Measurements from ENCODE around the gene PGAM1. TPM values are rescaled to one million over a fixed set of nuclear protein-coding genes. Genes with fewer than 3 reads are reported as not detected.
A peak's percentile ranks its signal among the peaks of the same experiment; 100 is the strongest.
"Not testable (repeated sequence)": the region's sequence is repeated elsewhere in the genome, so short reads cannot be mapped to it uniquely, and the experiment has no call there.

PGAM1 gene
- total RNA-seq, 2 donors from 2014 or later: 1,094 to 1,221 TPM

DNA sequence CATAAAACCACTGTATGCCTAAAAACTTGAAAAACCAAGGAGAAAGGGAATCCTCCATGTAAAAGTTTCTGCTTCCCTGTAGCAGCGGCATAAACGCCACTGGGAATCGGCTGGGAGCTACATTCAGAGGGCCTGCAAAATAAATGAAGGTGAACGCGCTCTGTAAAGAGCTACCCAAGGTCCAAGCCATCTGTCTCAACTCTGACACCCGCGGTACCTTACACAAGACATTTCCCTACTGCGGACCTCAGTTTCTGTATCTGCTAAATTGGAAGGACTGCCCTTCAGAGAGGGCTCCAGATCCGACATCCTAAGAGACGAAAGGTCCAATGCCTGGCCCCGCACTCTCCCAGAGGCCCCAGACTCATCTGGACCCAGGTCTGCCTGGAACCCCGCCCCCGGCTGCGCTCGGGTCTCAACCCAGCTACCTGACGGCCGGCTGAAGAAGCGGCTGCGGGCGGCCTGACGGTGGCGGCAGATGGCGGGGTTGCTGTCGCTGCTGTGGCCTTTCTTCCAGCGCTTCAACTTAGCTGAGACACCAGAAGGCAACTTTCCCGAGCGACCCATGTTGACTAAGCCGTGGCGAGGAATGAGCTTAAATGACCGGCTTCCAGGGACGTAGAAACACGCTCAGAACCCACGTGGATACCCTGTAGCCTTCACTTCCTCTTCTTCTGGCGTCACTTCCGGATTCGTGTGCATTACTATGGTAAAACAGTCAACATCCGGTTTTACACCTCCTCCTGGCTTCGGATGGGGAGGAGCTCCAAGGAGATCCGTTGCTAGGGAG is 25.1 kb upstream of the PGAM1 start, which contains the start of gene RRP12:
Gene RRP12, minus strand, starts transcription at position 676 of the 790 bp plus-strand sequence. Its CDS starts 109 bp downstream, at position 567.
- H3K4me1 Mint-ChIP-seq: no peaks in the 10 kb centered on the region

DNA sequence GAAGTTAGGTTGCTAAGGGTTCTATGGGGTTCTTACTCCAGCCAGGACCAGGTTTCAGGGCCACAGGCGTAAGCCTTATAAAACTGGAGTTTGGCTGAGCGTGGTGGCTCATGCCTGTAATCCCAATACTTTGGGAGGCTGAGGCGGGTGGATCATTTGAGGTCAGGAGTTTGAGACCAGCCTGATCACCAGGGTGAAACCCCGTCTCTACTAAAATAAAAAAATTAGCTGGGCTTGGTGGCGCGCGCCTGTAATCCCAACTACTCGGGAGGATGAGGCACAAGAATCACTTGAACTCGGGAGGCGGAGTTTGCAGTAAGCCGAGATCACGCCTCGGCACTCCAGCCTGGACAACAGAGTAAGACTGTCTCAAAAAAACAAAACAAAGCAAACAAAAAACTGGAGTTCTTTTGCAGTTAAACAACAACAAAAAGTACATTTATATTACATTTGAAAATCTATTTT is 24.5 kb upstream of the PGAM1 start:
- no peaks in the 10 kb centered on the region for H3K27me3 Mint-ChIP-seq
- H3K4me1 Mint-ChIP-seq: no peaks in the 10 kb centered on the region
- peak overlapping the region; percentile 95 for H3K4me3 Mint-ChIP-seq
- no peak for ATAC-seq (replicated peaks)
- H3K27ac Mint-ChIP-seq: peak overlapping the region; percentile 95
- peaks cover 30% of the 10 kb centered on the region for H3K36me3 Mint-ChIP-seq (ENCODE audit: low read depth)
- no peaks in the 10 kb centered on the region for H3K9me3 Mint-ChIP-seq

More for the DNA sequence above, 25.1 kb upstream of the PGAM1 start, which contains the start of gene RRP12:
- H3K27me3 Mint-ChIP-seq: no peaks in the 10 kb centered on the region
- H3K4me3 Mint-ChIP-seq: peak within 1 kb of the TSS; percentile 95
- H3K36me3 Mint-ChIP-seq (ENCODE audit: low read depth): peaks cover 36% of the 10 kb centered on the region
- peak; percentile 100 for ATAC-seq (replicated peaks)
- H3K27ac Mint-ChIP-seq: peak within 1 kb of the TSS; percentile 95
- no peaks in the 10 kb centered on the region for H3K9me3 Mint-ChIP-seq

DNA sequence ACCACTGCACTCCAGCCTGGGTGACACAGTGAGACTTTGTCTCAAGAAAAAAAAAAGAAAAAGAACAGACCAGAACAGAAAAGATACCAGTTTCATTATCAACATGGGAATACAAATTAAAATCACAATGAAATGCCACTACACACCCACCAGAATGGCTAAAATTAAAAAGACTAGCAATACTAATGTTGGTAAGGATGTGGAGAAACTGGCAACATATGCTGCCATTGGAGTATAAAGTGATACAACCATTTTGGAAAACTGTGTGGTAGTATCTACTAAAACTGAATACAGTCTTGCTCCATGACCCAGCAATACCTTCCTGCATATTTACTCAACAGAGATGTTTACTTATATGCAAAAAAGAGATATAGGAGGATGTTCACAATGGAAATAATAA is 21.9 kb upstream of the PGAM1 start:
- H3K4me3 Mint-ChIP-seq: no peak overlapping the region
- H3K36me3 Mint-ChIP-seq (ENCODE audit: low read depth): peaks cover 16% of the 10 kb centered on the region
- ATAC-seq (replicated peaks): no peak
- H3K27me3 Mint-ChIP-seq: no peaks in the 10 kb centered on the region
- no peak overlapping the region for H3K27ac Mint-ChIP-seq
- H3K4me1 Mint-ChIP-seq: no peaks in the 10 kb centered on the region
- H3K9me3 Mint-ChIP-seq: no peaks in the 10 kb centered on the region

DNA sequence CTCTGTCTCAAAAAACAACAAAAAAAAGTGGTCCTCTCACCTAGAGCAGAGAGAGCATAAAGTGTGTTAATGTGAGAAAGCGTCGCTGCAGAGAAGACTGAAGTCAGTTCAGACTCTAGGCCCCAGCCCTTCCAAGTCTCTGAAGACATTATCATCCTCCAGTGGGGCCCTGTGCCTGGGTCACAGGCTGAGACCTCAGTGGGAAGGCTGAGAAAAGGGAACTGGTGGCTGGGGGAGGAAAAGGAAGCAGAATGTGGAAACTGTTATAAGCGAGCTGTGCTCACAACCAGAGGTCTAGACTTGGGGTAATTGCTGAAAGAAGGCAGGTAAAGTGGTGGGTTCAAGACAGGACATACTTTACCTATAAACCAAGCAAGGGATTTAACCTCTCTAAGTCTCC is 19.9 kb upstream of the PGAM1 start:
- Mint-ChIP-seq H3K27ac (no peak overlapping the region), H3K9me3 (no peaks in the 10 kb centered on the region), H3K4me1 (no peaks in the 10 kb centered on the region), H3K36me3 (ENCODE audit: low read depth) (peaks cover 4% of the 10 kb centered on the region), H3K27me3 (no peaks in the 10 kb centered on the region), H3K4me3 (no peak overlapping the region)
- ATAC-seq (replicated peaks): no peak

DNA sequence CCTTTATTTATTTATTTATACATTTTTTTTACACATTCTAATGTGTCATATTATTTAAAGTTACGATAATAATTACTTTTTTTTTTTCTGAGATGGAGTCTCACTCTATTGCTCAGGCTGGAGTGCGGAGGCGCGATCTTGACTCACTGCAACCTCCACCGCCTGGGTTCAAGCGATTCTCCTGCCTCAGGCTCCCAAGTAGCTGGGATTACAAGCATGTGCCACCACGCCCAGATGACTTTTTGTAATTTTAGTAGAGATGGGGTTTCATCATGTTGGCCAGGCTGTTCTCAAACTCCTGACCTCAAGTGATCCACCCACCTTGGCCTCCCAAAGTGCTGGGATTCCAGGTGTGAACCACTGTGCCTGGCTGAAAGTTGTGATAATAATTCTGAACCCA is 19.5 kb upstream of the PGAM1 start:
- H3K27me3 Mint-ChIP-seq; H3K27ac Mint-ChIP-seq; H3K4me1 Mint-ChIP-seq; H3K36me3 Mint-ChIP-seq (ENCODE audit: low read depth); H3K9me3 Mint-ChIP-seq; ATAC-seq (replicated peaks): not testable (repeated sequence)
- H3K4me3 Mint-ChIP-seq: peak overlapping the region; percentile 60

DNA sequence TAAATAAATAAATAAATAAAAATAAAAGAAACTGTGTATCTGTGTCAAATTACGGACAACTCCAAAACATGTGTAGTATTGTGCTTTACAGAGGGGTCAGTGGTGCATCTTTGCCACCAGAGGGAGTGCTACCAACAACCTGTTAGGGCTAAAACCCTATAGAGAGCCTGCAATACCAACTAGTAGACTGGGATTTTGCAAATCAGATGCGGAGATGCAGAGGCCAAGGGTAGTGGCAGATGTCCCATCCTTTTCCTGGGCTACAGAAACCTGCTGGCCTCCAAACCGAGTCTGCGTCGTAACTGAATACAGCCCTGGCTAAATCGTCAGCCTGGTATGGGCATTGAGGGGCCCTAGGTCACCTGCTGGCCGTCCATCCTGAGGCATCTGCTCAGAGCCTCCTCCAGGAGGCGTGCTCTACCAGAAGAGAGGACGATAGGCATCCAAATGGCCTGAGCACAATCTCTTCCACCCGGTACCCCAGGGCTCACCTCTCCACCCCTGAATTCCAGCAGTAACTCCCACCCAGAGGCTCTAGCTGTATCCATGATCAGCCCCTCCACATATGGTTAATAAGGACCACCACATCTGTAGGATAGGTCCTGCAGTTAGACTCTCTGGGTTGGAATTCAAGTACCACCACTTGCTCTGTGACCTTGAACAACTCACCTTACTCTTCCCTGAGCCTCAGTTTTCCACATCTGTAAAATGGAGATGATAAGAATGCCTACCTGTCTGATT is 18.6 kb upstream of the PGAM1 start:
- peak overlapping the region; percentile 60 for H3K4me3 Mint-ChIP-seq
- no peaks in the 10 kb centered on the region for H3K9me3 Mint-ChIP-seq
- H3K4me1 Mint-ChIP-seq: no peaks in the 10 kb centered on the region
- peak; percentile 97 for ATAC-seq (replicated peaks)
- peak overlapping the region; percentile 60 for H3K27ac Mint-ChIP-seq
- H3K27me3 Mint-ChIP-seq: no peaks in the 10 kb centered on the region
- H3K36me3 Mint-ChIP-seq (ENCODE audit: low read depth): no peaks in the 10 kb centered on the region

DNA sequence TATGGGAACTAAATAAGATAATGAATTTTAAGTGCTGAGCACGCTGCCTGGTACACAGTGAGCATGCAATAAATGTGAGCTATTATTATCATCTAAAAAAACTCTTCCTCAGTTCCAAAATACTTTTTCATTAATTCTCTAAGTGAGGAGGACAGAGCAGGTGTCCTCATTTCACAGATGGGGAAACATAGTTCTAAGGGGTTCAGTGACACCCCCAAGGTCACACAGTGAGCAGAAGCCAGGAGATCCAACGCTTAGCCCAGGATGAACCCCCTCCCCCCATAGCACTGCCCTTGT is 18.1 kb upstream of the PGAM1 start:
- Mint-ChIP-seq H3K9me3 (peaks cover 1% of the 10 kb centered on the region), H3K27me3 (no peaks in the 10 kb centered on the region), H3K27ac (peak overlapping the region; percentile 60), H3K36me3 (ENCODE audit: low read depth) (peaks cover 2% of the 10 kb centered on the region), H3K4me3 (peak overlapping the region; percentile 60), H3K4me1 (peaks cover 3% of the 10 kb centered on the region)
- ATAC-seq (replicated peaks): no peak

DNA sequence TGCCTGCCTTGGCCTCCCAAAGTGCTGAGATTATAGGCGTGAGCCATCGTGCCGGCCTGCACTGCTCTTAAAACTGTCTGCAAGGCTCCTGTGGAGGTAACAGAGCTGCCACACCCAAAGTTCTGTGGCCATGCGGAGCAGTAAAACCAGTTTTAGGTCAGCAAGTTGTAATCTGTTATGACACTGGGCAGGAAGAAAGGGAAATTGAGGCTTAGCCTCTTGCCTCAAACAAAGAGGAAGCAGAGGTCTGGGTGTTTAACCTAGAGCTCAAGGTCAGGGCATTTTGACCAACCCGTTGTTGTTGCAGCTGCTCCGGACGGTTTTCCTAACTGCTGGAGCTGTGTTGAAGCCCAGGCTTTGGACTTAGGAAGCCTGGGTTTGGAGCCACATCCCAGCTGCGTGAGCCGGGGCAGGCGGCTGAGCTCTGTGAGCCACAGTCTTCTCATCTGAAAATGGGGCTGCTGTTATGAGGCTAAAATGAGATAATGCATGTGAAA is 17.4 kb upstream of the PGAM1 start:
- Mint-ChIP-seq H3K9me3 (peaks cover 4% of the 10 kb centered on the region), H3K27me3 (no peaks in the 10 kb centered on the region), H3K4me3 (no peak overlapping the region), H3K27ac (peak overlapping the region; percentile 60), H3K4me1 (peaks cover 8% of the 10 kb centered on the region), H3K36me3 (ENCODE audit: low read depth) (peaks cover 7% of the 10 kb centered on the region)
- ATAC-seq (replicated peaks): no peak

DNA sequence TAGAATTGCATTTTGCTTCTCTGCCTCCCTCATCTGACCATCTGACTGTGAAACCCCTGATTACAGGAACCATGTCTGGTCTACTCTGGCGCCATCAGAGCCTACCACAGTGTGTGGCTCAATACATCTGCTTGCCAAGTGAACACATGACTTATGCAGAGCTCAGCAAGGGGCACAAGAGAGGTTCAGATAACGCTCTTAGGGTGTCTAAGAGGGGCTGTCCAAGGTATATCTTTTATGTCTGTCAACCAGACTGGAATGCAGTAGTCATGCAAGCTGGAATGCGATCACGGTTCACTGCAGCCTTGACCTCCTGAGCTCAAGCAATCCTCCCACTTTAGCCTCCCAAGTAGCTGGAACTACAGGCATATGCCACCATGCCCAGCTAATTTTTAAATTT is 14.6 kb upstream of the PGAM1 start:
- peaks cover 16% of the 10 kb centered on the region for H3K4me1 Mint-ChIP-seq
- H3K27ac Mint-ChIP-seq: no peak overlapping the region

DNA sequence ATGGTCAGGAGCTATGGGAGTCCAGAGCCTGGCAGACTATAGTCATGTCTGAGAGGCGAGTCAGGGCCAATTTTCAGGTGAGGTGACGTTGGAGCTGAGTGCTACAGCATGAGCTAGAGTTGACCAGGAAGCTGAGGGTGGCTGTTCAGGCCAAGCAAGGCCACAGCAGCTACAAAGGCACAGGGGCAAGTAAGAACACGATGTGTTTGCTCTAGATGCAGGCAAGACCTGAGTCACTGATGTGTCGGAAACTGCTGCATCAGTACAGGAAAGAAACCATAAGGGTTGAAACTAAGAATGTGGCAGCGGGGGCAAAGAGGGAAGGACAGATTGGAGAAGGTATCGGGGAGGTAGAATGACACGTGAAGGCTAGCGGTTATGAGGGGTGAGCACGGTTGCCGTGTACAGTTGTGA is 13.1 kb upstream of the PGAM1 start:
- Mint-ChIP-seq H3K9me3 (peaks cover 4% of the 10 kb centered on the region), H3K36me3 (ENCODE audit: low read depth) (peaks cover 15% of the 10 kb centered on the region), H3K27me3 (no peaks in the 10 kb centered on the region), H3K4me1 (peaks cover 24% of the 10 kb centered on the region), H3K27ac (peak overlapping the region; percentile 95), H3K4me3 (peak overlapping the region; percentile 71)
- peak; percentile 84 for ATAC-seq (replicated peaks)

More for the DNA sequence above, 14.6 kb upstream of the PGAM1 start:
- peaks cover 4% of the 10 kb centered on the region for H3K9me3 Mint-ChIP-seq
- H3K27me3 Mint-ChIP-seq: no peaks in the 10 kb centered on the region
- H3K36me3 Mint-ChIP-seq (ENCODE audit: low read depth): peaks cover 15% of the 10 kb centered on the region
- no peak overlapping the region for H3K4me3 Mint-ChIP-seq
- no peak for ATAC-seq (replicated peaks)

DNA sequence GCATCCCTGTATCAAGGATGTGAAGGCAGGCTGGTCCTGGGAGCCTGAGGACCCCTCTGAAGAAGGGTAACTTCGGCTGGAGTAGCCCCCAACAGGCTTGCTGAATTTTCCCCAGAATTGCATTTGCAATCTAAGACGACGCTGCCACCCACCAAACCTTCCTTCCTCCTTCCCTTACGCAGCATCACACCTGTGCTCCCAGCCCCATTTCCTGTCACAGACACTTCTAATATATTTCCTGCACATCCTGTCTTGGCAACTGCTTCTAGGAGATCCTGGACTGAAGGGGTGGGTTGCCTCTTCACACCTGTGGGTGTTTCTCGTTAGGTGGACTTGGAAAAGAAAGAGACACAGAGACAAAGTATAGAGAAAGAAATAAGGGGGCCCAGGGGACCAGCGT is 9.4 kb upstream of the PGAM1 start:
- Mint-ChIP-seq H3K4me3 (peak overlapping the region; percentile 35), H3K27me3 (no peaks in the 10 kb centered on the region), H3K9me3 (peaks cover 4% of the 10 kb centered on the region), H3K27ac (peak overlapping the region; percentile 95), H3K4me1 (peaks cover 42% of the 10 kb centered on the region), H3K36me3 (ENCODE audit: low read depth) (peaks cover 20% of the 10 kb centered on the region)
- no peak for ATAC-seq (replicated peaks)

DNA sequence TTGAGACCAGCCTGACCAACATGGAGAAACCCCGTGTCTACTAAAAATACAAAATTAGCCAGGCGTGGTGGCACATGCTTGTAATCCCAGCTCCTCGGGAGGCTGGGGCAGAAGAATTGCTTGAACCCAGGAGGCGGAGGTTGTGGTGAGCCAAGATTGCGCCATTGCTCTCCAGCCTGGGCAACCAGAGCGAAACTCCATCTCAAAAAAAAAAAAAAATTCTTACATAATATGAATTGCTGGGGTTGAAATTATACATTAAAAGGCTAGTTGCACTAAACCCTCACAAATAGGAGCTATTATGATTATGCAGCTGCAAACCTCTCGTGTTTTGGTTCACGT is 2.3 kb upstream of the PGAM1 start:
- H3K27ac Mint-ChIP-seq: peak overlapping the region; percentile 94
- H3K4me3 Mint-ChIP-seq: peak overlapping the region; percentile 75
- ATAC-seq (replicated peaks); H3K27me3 Mint-ChIP-seq; H3K9me3 Mint-ChIP-seq: not testable (repeated sequence)
- peaks cover 56% of the 10 kb centered on the region for H3K36me3 Mint-ChIP-seq (ENCODE audit: low read depth)
- peaks cover 22% of the 10 kb centered on the region for H3K4me1 Mint-ChIP-seq

DNA sequence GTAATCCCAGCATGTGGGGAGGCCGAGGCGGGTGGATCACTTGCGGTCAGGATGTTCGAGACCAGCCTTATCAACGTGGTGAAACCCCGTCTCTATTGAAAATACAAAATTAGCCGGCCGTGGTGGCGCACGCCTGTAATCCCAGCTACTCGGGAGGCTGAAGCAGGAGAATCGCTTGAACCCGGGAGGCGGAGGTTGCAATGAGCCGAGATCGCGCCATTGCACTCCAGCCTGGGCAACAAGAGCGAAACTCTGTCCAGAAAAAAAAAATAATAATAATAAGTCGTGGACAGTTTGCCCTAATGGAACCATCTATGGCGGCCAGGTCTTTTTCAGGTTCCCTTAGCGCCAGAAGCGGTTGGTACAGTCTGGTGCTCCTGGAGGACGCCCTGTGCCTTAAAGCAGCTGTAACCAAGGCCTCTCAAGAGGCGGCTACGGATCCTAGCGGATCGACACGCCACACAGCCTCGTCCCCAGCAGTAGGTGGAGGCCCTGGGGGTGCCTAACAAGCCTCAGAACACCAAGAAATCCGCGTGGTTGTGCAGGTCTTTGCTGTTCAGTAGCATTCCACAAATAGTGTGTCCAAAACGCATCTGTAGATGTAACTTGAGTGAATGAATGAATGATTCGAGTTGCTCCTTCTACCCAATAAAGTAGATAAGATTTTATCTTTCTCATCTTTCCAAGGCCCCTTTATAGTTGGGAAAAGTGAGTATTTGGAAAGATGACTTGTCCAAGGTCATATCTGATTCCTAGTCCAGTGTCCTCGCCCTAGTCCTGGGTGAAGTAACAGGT is 982 bp downstream of the PGAM1 start:
- peaks cover 89% of the 10 kb centered on the region for H3K36me3 Mint-ChIP-seq (ENCODE audit: low read depth)
- no peaks in the 10 kb centered on the region for H3K9me3 Mint-ChIP-seq

DNA sequence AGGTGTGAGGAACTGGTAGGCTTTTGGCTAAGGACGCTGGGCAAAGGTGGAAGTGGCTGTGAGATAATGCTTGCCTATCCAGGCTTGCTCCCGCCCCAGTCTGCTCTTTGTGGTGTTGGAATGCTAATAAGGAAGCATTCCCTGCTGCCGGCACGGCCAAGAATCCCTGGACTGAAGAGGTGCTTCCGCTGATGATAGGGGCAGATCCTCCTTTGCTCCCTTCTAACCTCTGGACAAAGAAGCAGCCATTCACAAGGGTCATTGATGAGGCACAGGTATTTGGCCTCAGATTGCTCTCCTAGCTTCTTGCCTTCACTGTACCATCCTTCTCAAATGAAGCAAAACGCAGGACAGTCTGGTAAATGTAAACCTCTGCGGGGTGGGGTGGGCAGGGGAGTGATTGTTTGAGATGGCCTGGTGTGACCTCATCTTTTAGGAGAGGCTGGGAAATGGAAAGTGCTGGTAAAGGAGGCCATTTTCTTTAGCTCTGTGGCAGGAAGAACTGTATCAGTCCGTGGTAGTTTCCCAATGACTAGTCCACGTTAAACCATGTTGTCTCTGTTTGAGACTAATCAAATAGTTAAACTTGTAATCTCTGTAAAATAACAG is 1.7 kb downstream of the PGAM1 start:
- Mint-ChIP-seq H3K27ac (peak overlapping the region; percentile 94), H3K27me3 (no peaks in the 10 kb centered on the region), H3K4me1 (peaks cover 10% of the 10 kb centered on the region), H3K4me3 (peak overlapping the region; percentile 75), H3K36me3 (ENCODE audit: low read depth) (peaks cover 93% of the 10 kb centered on the region), H3K9me3 (no peaks in the 10 kb centered on the region)
- ATAC-seq (replicated peaks): peak; percentile 54

More for the DNA sequence above, 982 bp downstream of the PGAM1 start:
- Mint-ChIP-seq H3K27me3 (no peaks in the 10 kb centered on the region), H3K27ac (peak overlapping the region; percentile 94), H3K4me3 (peak overlapping the region; percentile 75), H3K4me1 (peaks cover 10% of the 10 kb centered on the region)
- no peak for ATAC-seq (replicated peaks)

Data from activated T-helper 17 cell treated with anti-CD3 and anti-CD28 coated beads, Interleukin-2, amount 50 U/mL, for 72 hours (primary cell).